HepG2 (cell line): ENCODE results near the gene TNK1. TPM values are rescaled to one million over a fixed set of nuclear protein-coding genes. Genes with fewer than 3 reads are reported as not detected.

Experiments used
- ETV6 ChIP-seq: sonication (generic); formaldehyde crosslinking; conservative IDR thresholded peaks from 2 replicates; pipeline ENCODE4 v1.4.0; 2020; ENCODE audit warnings: missing genetic modification reagents
- FOXP1 ChIP-seq, 2 experiments: fragments of 450-650 bp in 1 of 2; IDR thresholded peaks; 2 replicates each; pipeline ENCODE4 v1.6.1; 2017 to 2018; ENCODE audit warnings: antibody characterized with exemption in 1 of 2
- HES4 ChIP-seq: sonication (generic); formaldehyde crosslinking; IDR thresholded peaks from 2 replicates; pipeline ENCODE4 v1.9.0; 2021; ENCODE audit warnings: mild to moderate bottlenecking, missing genetic modification reagents, borderline replicate concordance
- HOXA5 ChIP-seq: sonication (generic); formaldehyde crosslinking; IDR thresholded peaks from 2 replicates; pipeline ENCODE4 v1.4.0; 2020; ENCODE audit warnings: missing genetic modification reagents
- IRX3 ChIP-seq: sonication (generic); formaldehyde crosslinking; IDR thresholded peaks from 2 replicates; pipeline ENCODE4 v1.8.1; 2023; ENCODE audit warnings: mild to moderate bottlenecking, low read depth, missing genetic modification reagents, borderline replicate concordance
- PREB ChIP-seq: sonication (generic); formaldehyde crosslinking; IDR thresholded peaks from 2 replicates; pipeline ENCODE4 v1.4.0; 2020; ENCODE audit warnings: missing genetic modification reagents
- RBFOX2 ChIP-seq: fragments of 200-400 bp; formaldehyde crosslinking; IDR thresholded peaks from 2 replicates; pipeline ENCODE4 v1.6.1; 2017; ENCODE audit warnings: low read depth, mild to moderate bottlenecking, low read length
- STAT6 ChIP-seq: sonication (generic); formaldehyde crosslinking; IDR thresholded peaks from 2 replicates; pipeline ENCODE4 v1.4.0; 2020; ENCODE audit warnings: missing genetic modification reagents, mild to moderate bottlenecking, borderline replicate concordance
- ZMAT5 ChIP-seq: sonication (generic); formaldehyde crosslinking; IDR thresholded peaks from 2 replicates; pipeline ENCODE4 v1.5.0; 2020; ENCODE audit warnings: mild to moderate bottlenecking, low read depth, missing genetic modification reagents, borderline replicate concordance
- ZNF280D ChIP-seq: sonication (generic); formaldehyde crosslinking; IDR thresholded peaks from 2 replicates; pipeline ENCODE4 v1.5.1; 2020; ENCODE audit warnings: mild to moderate bottlenecking, missing genetic modification reagents
- ZNF512B ChIP-seq: sonication (generic); formaldehyde crosslinking; IDR thresholded peaks from 2 replicates; pipeline ENCODE4 v1.5.1; 2020; ENCODE audit warnings: missing genetic modification reagents, mild to moderate bottlenecking, borderline replicate concordance
- ZNF530 ChIP-seq: sonication (generic); formaldehyde crosslinking; IDR thresholded peaks from 2 replicates; pipeline ENCODE4 v1.5.0; 2020; ENCODE audit warnings: low read depth, mild to moderate bottlenecking, missing genetic modification reagents
- ZNF691 ChIP-seq: sonication (generic); formaldehyde crosslinking; IDR thresholded peaks from 2 replicates; pipeline ENCODE4 v1.4.0; 2020; ENCODE audit warnings: missing genetic modification reagents, low read depth, mild to moderate bottlenecking, borderline replicate concordance
- ZNF7 ChIP-seq: IDR thresholded peaks from 2 replicates; pipeline ENCODE4 v1.6.1; 2016; ENCODE audit warnings: missing biosample characterization, missing genetic modification reagents
- ZNF790 ChIP-seq: sonication (generic); formaldehyde crosslinking; IDR thresholded peaks from 2 replicates; pipeline ENCODE4 v1.8.0; 2022; ENCODE audit warnings: missing genetic modification reagents, mild to moderate bottlenecking, borderline replicate concordance
- polyA plus RNA-seq, 8 experiments: library from polyadenylated mRNA; depleted of rRNA in 3 of 8; stranded (reverse) in 7 of 8; unstranded in 1 of 8; fragments of >200 nt; fragmentation: Illumina TruSeq in 4 of 8; extraction: Trizol in 4 of 8; gene quantifications; 2 replicates each; pipeline versions ENCODE4 v1.2.1 to v1.2.3, GENCODE V29; 2011 to 2016; ENCODE audit warnings: low read depth in 4 of 8, missing spikeins in 1 of 8, mixed read lengths in 1 of 8; ENCODE audit not compliant: insufficient read depth in 1 of 8
- total RNA-seq, 5 experiments: library from RNA; depleted of rRNA; stranded (reverse); fragments of >200 nt; fragmentation: Illumina TruSeq; extraction: Trizol; gene quantifications; 2 replicates each; pipeline ENCODE4 v1.2.3, GENCODE V29; 2016; ENCODE audit warnings: low read depth in 1 of 5

Gene TNK1
- total and polyA plus RNA-seq, 2 of the 13 experiments (the other 11 are each of a cell fraction or from before 2014, with no cell fraction given), result 2.0 to 3.5 TPM

GRCh38 chr17:7394452-7395191 lies 13.7 kb downstream of the TNK1 start, which contains the start of gene PLSCR3 (continued):
- TF ChIP-seq ZNF280D (CRISPR knock-in tag), result 0 out of 2 replicates have a peak, but pooled peaks have one; percentile 56
- TF ChIP-seq RBFOX2, result peak; percentile 92
- TF ChIP-seq HES4 (CRISPR knock-in tag), result 0 out of 2 replicates have a peak, but pooled peaks have one; percentile 65
- no peak for TF ChIP-seq ZNF530 (CRISPR knock-in tag)
- no peak; the same call in 1 of the 2 replicates for TF ChIP-seq HOXA5 (CRISPR knock-in tag)
- no peak for TF ChIP-seq ETV6 (CRISPR knock-in tag)
- no peak for TF ChIP-seq ZNF7 (CRISPR knock-in tag)
- no peak for TF ChIP-seq ZNF512B (CRISPR knock-in tag)
- peak; percentile 27; the same call in 1 of the 2 replicates for TF ChIP-seq IRX3
- no peak for TF ChIP-seq ZMAT5 (CRISPR knock-in tag)
- TF ChIP-seq ZNF790 (CRISPR knock-in tag), result peak; percentile 86; the same call in 1 of the 2 replicates
- no peak for TF ChIP-seq ZNF691 (CRISPR knock-in tag)
- no peak for TF ChIP-seq PREB
- no peak for TF ChIP-seq FOXP1 (IDR thresholded peaks at IDR 0.05)
- TF ChIP-seq FOXP1 (CRISPR knock-in tag; IDR thresholded peaks at IDR 0.05), result no peak
- TF ChIP-seq STAT6 (CRISPR knock-in tag), result peak; percentile 51; the same call in 1 of the 2 replicates
